OCI-LY1 (cell line): ENCODE results near the gene PCCB.

Experiments used
- H2AFZ ChIP-seq: fragments of 200-600 bp; sonication (generic), shearing (Covaris generic); 2 replicates; pipeline ENCODE4 v1.6.0; 2014; ENCODE audit warnings: antibody characterized with exemption, mild to moderate bottlenecking, low read length
- H3F3A ChIP-seq: fragments of 200-600 bp; sonication (generic), shearing (Covaris generic); 2 replicates; pipeline ENCODE4 v1.6.0; 2014; ENCODE audit warnings: mild to moderate bottlenecking, antibody characterized with exemption, low read length, moderate library complexity; ENCODE audit not compliant: insufficient read depth
- H3K27ac ChIP-seq: fragments of 200-600 bp; sonication (generic); 2 replicates; pipeline ENCODE4 v1.5.1; 2014; ENCODE audit warnings: low read length, mixed run types, mild to moderate bottlenecking, low read depth; ENCODE audit not compliant: poor library complexity, severe bottlenecking
- H3K27me3 ChIP-seq: fragments of 200-600 bp; sonication (generic); 2 replicates; pipeline ENCODE4 v1.6.0; 2014; ENCODE audit warnings: antibody characterized with exemption, mild to moderate bottlenecking, low read length, moderate library complexity; ENCODE audit not compliant: insufficient read depth
- H3K36me3 ChIP-seq: fragments of 200-600 bp; sonication (generic); 2 replicates; pipeline ENCODE4 v1.6.1; 2014; ENCODE audit warnings: mild to moderate bottlenecking, antibody characterized with exemption, low read length, moderate library complexity, mixed read lengths; ENCODE audit not compliant: insufficient read depth
- H3K4me1 ChIP-seq: fragments of 200-600 bp; sonication (generic); 2 replicates; pipeline ENCODE4 v1.5.1; 2014; ENCODE audit warnings: mild to moderate bottlenecking, low read length, moderate library complexity; ENCODE audit not compliant: insufficient read depth, severe bottlenecking
- H3K4me2 ChIP-seq: fragments of 200-600 bp; sonication (generic), shearing (Covaris generic); 2 replicates; pipeline ENCODE4 v1.6.1; 2014; ENCODE audit warnings: low read length
- H3K4me3 ChIP-seq: fragments of 200-600 bp; sonication (generic); 2 replicates; pipeline ENCODE4 v1.5.1; 2014; ENCODE audit warnings: low read length, low read depth, mild to moderate bottlenecking, mixed read lengths; ENCODE audit not compliant: poor library complexity, severe bottlenecking
- H3K79me2 ChIP-seq: fragments of 200-600 bp; shearing (Covaris generic); 2 replicates; pipeline ENCODE4 v1.6.1; 2016; ENCODE audit warnings: mixed run types, low read length, mixed read lengths; ENCODE audit not compliant: insufficient read depth
- H3K9ac ChIP-seq: fragments of 200-600 bp; sonication (generic), shearing (Covaris generic); 2 replicates; pipeline ENCODE4 v1.6.1; 2014; ENCODE audit warnings: mild to moderate bottlenecking, low read length, mixed read lengths
- H3K9me2 ChIP-seq: fragments of 200-600 bp; sonication (generic), shearing (Covaris generic); 2 replicates; pipeline ENCODE4 v1.6.1; 2014; ENCODE audit warnings: low read depth, mild to moderate bottlenecking, low read length, mixed read lengths
- H3K9me3 ChIP-seq: fragments of 200-600 bp; shearing (Covaris generic); 2 replicates; pipeline ENCODE4 v1.6.1; 2014; ENCODE audit warnings: low read length, mixed read lengths
- H4K20me1 ChIP-seq: fragments of 200-600 bp; sonication (generic), shearing (Covaris generic); 2 replicates; pipeline ENCODE4 v1.6.0; 2016; ENCODE audit warnings: mild to moderate bottlenecking, low read length; ENCODE audit not compliant: insufficient read depth
- CTCF ChIP-seq: fragments of 200-600 bp; sonication (generic), shearing (Covaris generic); IDR thresholded peaks from 2 replicates; pipeline ENCODE4 v1.5.1; 2017; ENCODE audit warnings: mild to moderate bottlenecking, antibody characterized with exemption, low read length, moderate library complexity, mixed read lengths
- EZH2 ChIP-seq: fragments of 200-600 bp; sonication (generic), shearing (Covaris generic); IDR thresholded peaks from 2 replicates; pipeline ENCODE4 v1.8.0; 2017; ENCODE audit warnings: borderline replicate concordance, mixed run types, mild to moderate bottlenecking, antibody characterized with exemption, low read length, moderate library complexity, mixed read lengths

The PCCB gene

GRCh38 chr3:136245691-136246090, 4.4 kb upstream of the PCCB start:
- Histone ChIP-seq H3F3A (0 out of 2 replicates have a peak, but pooled peaks cover 3% of the 10 kb centered on the region), H3K27ac (no peak overlapping the region), H3K4me2 (no peak overlapping the region), H3K79me2 (no peaks in the 10 kb centered on the region), H3K9me3 (no peaks in the 10 kb centered on the region), H3K9ac (no peak overlapping the region), H3K4me1 (peaks cover 8% of the 10 kb centered on the region), H3K9me2 (no peaks in the 10 kb centered on the region), H4K20me1 (no peaks in the 10 kb centered on the region), H2AFZ (no peak overlapping the region), H3K36me3 (no peaks in the 10 kb centered on the region), H3K27me3 (no peaks in the 10 kb centered on the region), H3K4me3 (no peak overlapping the region)
- TF ChIP-seq EZH2 (no peak), CTCF (no peak)

- TF ChIP-seq EZH2 (no peak), CTCF (no peak)
- Histone ChIP-seq H4K20me1 (no peaks in the 10 kb centered on the region), H3F3A (0 out of 2 replicates have a peak, but pooled peaks cover 3% of the 10 kb centered on the region), H2AFZ (no peak overlapping the region), H3K27me3 (no peaks in the 10 kb centered on the region), H3K27ac (no peak overlapping the region), H3K79me2 (peaks cover 14% of the 10 kb centered on the region), H3K9me2 (no peaks in the 10 kb centered on the region), H3K4me1 (peaks cover 25% of the 10 kb centered on the region), H3K36me3 (no peaks in the 10 kb centered on the region), H3K4me3 (no peak overlapping the region), H3K9ac (no peak overlapping the region), H3K9me3 (no peaks in the 10 kb centered on the region), H3K4me2 (no peak overlapping the region)
These were observed 2.7 kb upstream of the PCCB start for GRCh38 chr3:136247436-136247835.

GRCh38 chr3:136247855-136248590, 2.1 kb upstream of the PCCB start:
- H3F3A ChIP-seq = 0 out of 2 replicates have a peak, but pooled peaks cover 3% of the 10 kb centered on the region
- TF ChIP-seq CTCF (no peak), EZH2 (no peak)
- no peak overlapping the region for H3K4me3 ChIP-seq
- no peak overlapping the region for H3K9ac ChIP-seq
- H3K9me3 ChIP-seq = no peaks in the 10 kb centered on the region
- no peaks in the 10 kb centered on the region for H3K27me3 ChIP-seq
- H3K9me2 ChIP-seq = no peaks in the 10 kb centered on the region
- H3K79me2 ChIP-seq = peaks cover 18% of the 10 kb centered on the region
- no peak overlapping the region for H3K4me2 ChIP-seq
- no peak overlapping the region for H2AFZ ChIP-seq
- no peaks in the 10 kb centered on the region for H3K36me3 ChIP-seq
- no peaks in the 10 kb centered on the region for H4K20me1 ChIP-seq
- H3K27ac ChIP-seq = no peak overlapping the region
- H3K4me1 ChIP-seq = peaks cover 26% of the 10 kb centered on the region
